ENCODE data around the gene DNER. TPM values are rescaled to one million over a fixed set of nuclear protein-coding genes. Genes with fewer than 3 reads are reported as not detected.

The DNER gene
- total and polyA plus RNA-seq, 12 donors, result 49.2 to 309 (median 155) TPM

GRCh38 chr2:229731916-229732315 lies 17.6 kb upstream of the DNER start:
- intact Hi-C loops (cut with DNase I), result no loop called here
- no peak for TF ChIP-seq CTCF (IDR thresholded peaks at IDR 0.05)
- no peak for TF ChIP-seq POLR2A (IDR thresholded peaks at IDR 0.05)
- peak overlapping the region in 1 of 5 donors; percentile 34 for H3K27ac ChIP-seq
- no peaks in the 10 kb centered on the region for H3K36me3 ChIP-seq (replicated peaks in 1 of 2)
- DNase-seq, result peak in 5 of 7 donors; percentile 38 to 85 (median 46)
- H3K4me1 ChIP-seq (replicated peaks in 1 of 2), result peaks cover 5 to 9% of the 10 kb centered on the region in 2 donors
- no peaks in the 10 kb centered on the region for H3K9me3 ChIP-seq (replicated peaks in 1 of 3)
- WGBS, 4 donors, result 23 to 34% (median 29%) methylated on average over 4 of the region's 4 CpGs
- no peaks in the 10 kb centered on the region for H3K27me3 ChIP-seq
- H3K4me3 ChIP-seq, result no peak overlapping the region

GRCh38 chr2:229731363-229731762 lies 17.0 kb upstream of the DNER start:
- no peak for DNase-seq
- H3K27ac ChIP-seq, result no peak overlapping the region
- WGBS, 4 donors, result 77 to 86% (median 83%) methylated on average over 5 of the region's 5 CpGs
- H3K4me1 ChIP-seq (replicated peaks in 1 of 2), result peaks cover 9% of the 10 kb centered on the region in 2 donors
- intact Hi-C loops (cut with DNase I), result no loop called here
- no peak for TF ChIP-seq CTCF (IDR thresholded peaks at IDR 0.05)
- TF ChIP-seq POLR2A (IDR thresholded peaks at IDR 0.05), result no peak
- H3K9me3 ChIP-seq (replicated peaks in 1 of 3), result no peaks in the 10 kb centered on the region
- no peaks in the 10 kb centered on the region for H3K27me3 ChIP-seq
- no peaks in the 10 kb centered on the region for H3K36me3 ChIP-seq (replicated peaks in 1 of 2)
- H3K4me3 ChIP-seq, result no peak overlapping the region

- H3K4me1 ChIP-seq (replicated peaks in 1 of 2), result peaks cover 9 to 20% of the 10 kb centered on the region in 2 donors
- intact Hi-C loops (cut with DNase I), result no loop called here
- DNase-seq, result no peak
- TF ChIP-seq POLR2A (IDR thresholded peaks at IDR 0.05) (no peak), CTCF (IDR thresholded peaks at IDR 0.05) (no peak)
- H3K36me3 ChIP-seq (replicated peaks in 1 of 2), result no peaks in the 10 kb centered on the region
- H3K4me3 ChIP-seq, result no peak overlapping the region
- no peak overlapping the region for H3K27ac ChIP-seq
- no peaks in the 10 kb centered on the region for H3K9me3 ChIP-seq (replicated peaks in 1 of 3)
- no peaks in the 10 kb centered on the region for H3K27me3 ChIP-seq
These were observed 14.0 kb upstream of the DNER start for GRCh38 chr2:229728370-229728769.

- Histone ChIP-seq H3K4me1 (replicated peaks in 1 of 2) (peaks cover under 1 to 17% of the 10 kb centered on the region in 2 donors), H3K9me3 (replicated peaks in 1 of 3) (no peaks in the 10 kb centered on the region), H3K27ac (peak overlapping the region in 4 of 5 donors; percentile 33 to 87 (median 60)), H3K4me3 (no peak overlapping the region), H3K27me3 (no peaks in the 10 kb centered on the region), H3K36me3 (replicated peaks in 1 of 2) (no peaks in the 10 kb centered on the region)
- TF ChIP-seq CTCF (IDR thresholded peaks at IDR 0.05) (no peak), POLR2A (IDR thresholded peaks at IDR 0.05) (no peak)
- intact Hi-C loops (cut with DNase I), result no loop called here
- peak in 1 of 7 donors; percentile 44 for DNase-seq
- 83 to 94% (median 85%) methylated on average over 2 of the region's 2 CpGs for whole genome bisulfite sequencing, 4 donors
These were observed 12.3 kb upstream of the DNER start for GRCh38 chr2:229726643-229727042.
